Pancreas (tissue), 10 donors: ENCODE measurements around the gene SNRK. TPM values are rescaled to one million over a fixed set of nuclear protein-coding genes. Genes with fewer than 3 reads are reported as not detected.

Experiments used
- ATAC-seq, 4 donors: fragments of 200-7000 bp; cut with Tn5 transposase; one replicate each; pipeline versions ENCODE4 v1.8.0 to v1.9.1; 2020; ENCODE audit warnings: mild to moderate bottlenecking in 4 of 4, moderate library complexity in 4 of 4
- DNase-seq, 6 donors: peaks; one replicate each; pipeline ENCODE4 v3.0.0-alpha.2; 2020
- FAIRE-seq: peaks from 2 replicates; lab custom pipeline; 2012; peaks lifted over from hg19 to GRCh38; lab: Jason Lieb, UNC
- H3K27ac ChIP-seq, 4 donors: fragments of 200-600 bp; sonication (generic); 1 replicate in 3 of 4; 2 replicates in 1 of 4; pipeline versions ENCODE4 v1.5.0 to v1.8.0; 2020
- H3K27me3 ChIP-seq, 4 donors: fragments of 200-600 bp; one replicate each; pipeline ENCODE4 v1.8.0; 2021
- H3K36me3 ChIP-seq, 3 donors: fragments of 200-600 bp; sonication (generic) in 1 of 3; one replicate each; pipeline versions ENCODE4 v1.5.0 to v1.8.0; 2020 to 2021
- H3K4me1 ChIP-seq, 3 donors: fragments of 200-600 bp; one replicate each; pipeline ENCODE4 v1.8.0; 2021
- H3K4me3 ChIP-seq, 4 donors: fragments of 200-600 bp; sonication (generic) in 2 of 4; one replicate each; pipeline versions ENCODE4 v1.5.0 to v1.8.0; 2020 to 2021
- H3K9me3 ChIP-seq, 4 donors: fragments of 200-600 bp; one replicate each; pipeline ENCODE4 v1.8.0; 2021
- CTCF ChIP-seq, 4 donors: fragments of 200-600 bp; sonication (generic) in 3 of 4; IDR thresholded peaks; one replicate each; pipeline versions ENCODE4 v1.5.0 to v1.8.0; 2021; ENCODE audit warnings: antibody characterized with exemption in 4 of 4
- WGBS, 2 donors: extraction: QIAGEN DNeasy Blood & Tissue Kit; methylation state at CpG; one replicate each; pipeline ENCODE4 v1.1.7; 2013; 5-methylcytosine and 5-hydroxymethylcytosine counted together
- intact Hi-C, 3 donors: fragments of 100-400 bp; cut with DNase I; formaldehyde crosslinking; loops; one replicate each; pipeline versions ENCODE4 v1.11.1 to v1.14.2; 2022
- polyA plus RNA-seq, 2 donors: library from polyadenylated mRNA; stranded (reverse); fragments of 200-250 nt; gene quantifications; one replicate each; pipeline ENCODE4 v1.2.3, GENCODE V29; 2013
- total RNA-seq, 6 donors: library from RNA; stranded (reverse); fragmentation: NEBNext Ultra II Directional in 4 of 6; extraction: Animal tissue kit (Norgen Biotek cat#: 25700) in 4 of 6; gene quantifications; one replicate each; pipeline versions ENCODE4 v1.2.1 to v1.2.4, GENCODE V29; 2021 to 2023
- donor health status: healthy with polysubstance abuse.
- donor health status: DM: no; HTN: no; CAD: no; lungs with moderate emphysema.
- donor health status: DM: no; HTN: no; CAD: no.
- donor health status: control.
- donor health status: control.
- donor health status: Bipolar disorder and iron deficiency.
- donor health status: DM: yes; HTN: yes; CAD: no.
- donor health status: DM: no; HTN: no; CAD: no.
- donor health status: DM: no; HTN: no; CAD: no.
- donor health status: DM: yes; HTN: yes; CAD: no.

The SNRK gene
- total and polyA plus RNA-seq, 8 donors, result 6.3 to 24.2 (median 17.2) TPM

DNA sequence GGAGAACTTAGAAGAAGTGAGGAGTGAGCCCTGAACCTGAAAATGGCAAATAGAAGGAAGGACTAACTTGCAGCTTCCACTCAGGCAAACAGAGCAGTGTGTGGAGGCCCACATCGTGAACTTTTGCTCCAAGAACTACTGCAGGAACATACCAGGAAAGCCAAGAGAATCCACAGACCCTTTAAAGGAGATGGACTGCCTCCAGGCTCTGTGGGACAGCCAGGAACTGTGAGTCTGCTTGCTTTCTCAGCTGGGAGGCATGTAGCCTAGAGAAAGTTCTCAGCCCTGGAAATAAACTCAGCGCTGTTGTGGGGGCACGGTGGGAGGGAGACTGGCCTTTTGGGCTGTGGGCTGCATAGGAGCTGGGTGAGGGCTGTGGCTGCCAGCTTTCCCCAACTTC lies 93.0 kb downstream of the SNRK start:
- Histone ChIP-seq H3K27ac (no peak overlapping the region), H3K9me3 (no peaks in the 10 kb centered on the region), H3K36me3 (no peaks in the 10 kb centered on the region), H3K4me1 (peaks cover 0 to 6% (median 0%) of the 10 kb centered on the region in 3 donors), H3K27me3 (no peaks in the 10 kb centered on the region), H3K4me3 (no peak overlapping the region)
- ATAC-seq, result peak in 1 of 4 donors; percentile 19
- TF ChIP-seq CTCF (IDR thresholded peaks at IDR 0.05), result no peak
- no peak for DNase-seq
- 74 to 83% methylated on average over 3 of the region's 3 CpGs for WGBS, 2 donors
- intact Hi-C loops, result loop anchor here in 1 of 3 donors (5.0 kb wide), 1 partner anchor 222 kb away; no protein-coding TSS in a partner anchor
- no peak for FAIRE-seq

- no peaks in the 10 kb centered on the region for H3K9me3 ChIP-seq
- H3K4me3 ChIP-seq, result no peak overlapping the region
- DNase-seq, result peak in 4 of 6 donors; percentile 35 to 69 (median 50)
- H3K36me3 ChIP-seq, result no peaks in the 10 kb centered on the region
- no peak for TF ChIP-seq CTCF (IDR thresholded peaks at IDR 0.05)
- FAIRE-seq, result no peak
- WGBS, 2 donors, result 37 to 45% methylated on average over 5 of the region's 5 CpGs
- H3K27me3 ChIP-seq, result no peaks in the 10 kb centered on the region
- peak in 3 of 4 donors; percentile 42 to 61 (median 53) for ATAC-seq
- H3K4me1 ChIP-seq, result peaks cover 32 to 41% (median 32%) of the 10 kb centered on the region in 3 donors
- peak overlapping the region; percentile 75 to 84 (median 84) for H3K27ac ChIP-seq
- intact Hi-C loops, result no loop called here
Observed at GRCh38 chr3:43388175-43388574, 101.8 kb downstream of the SNRK start.

- Histone ChIP-seq H3K27me3 (no peaks in the 10 kb centered on the region), H3K9me3 (no peaks in the 10 kb centered on the region), H3K36me3 (no peaks in the 10 kb centered on the region), H3K4me3 (no peak overlapping the region), H3K27ac (peak overlapping the region; percentile 75 to 84 (median 84)), H3K4me1 (peaks cover 32 to 41% (median 32%) of the 10 kb centered on the region in 3 donors)
- intact Hi-C loops, result no loop called here
- no peak for TF ChIP-seq CTCF (IDR thresholded peaks at IDR 0.05)
- ATAC-seq (peak in 3 of 4 donors; percentile 6 to 20 (median 9)), FAIRE-seq (no peak), DNase-seq (no peak)
Observed at GRCh38 chr3:43388915-43389314, 102.6 kb downstream of the SNRK start.

GRCh38 chr3:43389388-43390254 lies 103.3 kb downstream of the SNRK start:
- FAIRE-seq (no peak), ATAC-seq (peak; percentile 59 to 81 (median 80)), DNase-seq (peak in 4 of 6 donors; percentile 55 to 76 (median 62))
- peak overlapping the region in 1 of 4 donors; percentile 10 for H3K4me3 ChIP-seq
- intact Hi-C loops, result no loop called here
- no peaks in the 10 kb centered on the region for H3K9me3 ChIP-seq
- H3K27ac ChIP-seq, result peak overlapping the region; percentile 75 to 84 (median 84)
- TF ChIP-seq CTCF (IDR thresholded peaks at IDR 0.05), result no peak
- WGBS, 2 donors, result 35 to 39% methylated on average over 10 of the region's 10 CpGs
- H3K27me3 ChIP-seq, result no peaks in the 10 kb centered on the region
- H3K4me1 ChIP-seq, result peaks cover 32 to 41% (median 32%) of the 10 kb centered on the region in 3 donors
- no peaks in the 10 kb centered on the region for H3K36me3 ChIP-seq

DNA sequence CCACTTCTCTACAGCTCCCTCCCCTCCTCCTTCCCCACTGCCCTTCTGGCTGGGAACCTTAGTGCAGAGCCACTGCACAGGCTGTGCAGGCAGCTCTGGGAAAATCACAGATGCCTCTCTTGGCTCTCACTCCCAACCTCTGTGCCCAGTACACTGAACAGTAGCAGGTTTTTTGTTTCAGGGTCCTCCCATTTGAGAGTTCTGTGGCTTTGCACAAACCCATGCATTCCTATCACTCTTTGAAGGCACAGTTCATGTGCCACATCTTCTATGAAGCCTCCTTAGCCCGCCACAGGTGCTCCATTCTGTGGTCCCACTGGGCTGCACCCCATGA lies 103.9 kb downstream of the SNRK start:
- FAIRE-seq, result no peak
- peak overlapping the region; percentile 75 to 84 (median 84) for H3K27ac ChIP-seq

More for the DNA sequence above, 103.9 kb downstream of the SNRK start:
- intact Hi-C loops, result no loop called here
- WGBS, 2 donors, result 28 to 56% methylated on average over 1 of the region's 1 CpG
- Histone ChIP-seq H3K9me3 (no peaks in the 10 kb centered on the region), H3K4me3 (peak overlapping the region in 1 of 4 donors; percentile 10), H3K4me1 (peaks cover 32 to 41% (median 32%) of the 10 kb centered on the region in 3 donors), H3K27me3 (no peaks in the 10 kb centered on the region), H3K36me3 (no peaks in the 10 kb centered on the region)
- ATAC-seq (peak; percentile 89 to 93 (median 92)), DNase-seq (peak in 5 of 6 donors; percentile 77 to 90 (median 89))
- no peak for TF ChIP-seq CTCF (IDR thresholded peaks at IDR 0.05)
